ENCODE results near the gene PDIK1L. TPM values are rescaled to one million over a fixed set of nuclear protein-coding genes. Genes with fewer than 3 reads are reported as not detected.

The PDIK1L gene
- total and polyA plus RNA-seq, 9 of the 15 experiments (the other 6 are each of a cell fraction or from before 2014, with no cell fraction given): 12.8 to 30.2 (median 21.5) TPM

DNA sequence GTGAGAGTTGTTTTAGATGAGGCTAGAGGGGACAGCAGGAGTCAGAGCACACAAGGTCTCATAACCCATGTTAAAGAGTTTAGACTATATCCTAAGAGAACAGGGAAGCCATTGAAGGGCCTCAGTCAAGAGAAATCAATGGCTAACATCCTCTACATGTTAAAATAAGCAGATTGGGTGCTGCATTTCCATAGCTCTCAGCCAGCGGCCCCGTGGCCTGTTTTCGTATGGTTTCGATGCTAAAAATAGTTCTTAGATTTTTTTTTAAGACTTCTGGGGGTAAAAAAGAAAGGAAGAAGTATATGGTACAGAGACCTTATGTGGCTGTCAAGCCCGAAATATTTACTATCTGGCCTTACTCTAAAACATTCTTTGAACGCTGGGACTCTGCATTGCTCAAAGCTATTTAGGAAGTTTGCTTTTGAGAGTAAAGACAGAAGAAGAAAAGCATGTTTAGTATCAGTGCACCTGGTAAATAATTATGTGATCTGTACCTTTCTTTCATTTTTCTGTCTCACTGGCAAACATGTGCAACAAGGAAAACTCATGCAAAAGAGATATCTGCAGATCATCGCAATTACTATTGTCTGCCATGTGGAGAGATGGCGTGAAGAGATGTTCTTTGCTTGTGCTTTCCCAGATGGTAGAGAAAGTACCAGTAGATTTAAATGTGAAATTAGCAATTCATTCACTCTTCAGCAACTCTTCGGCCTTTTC, 8.4 kb downstream of the PDIK1L start:
- FAIRE-seq (no peak), ATAC-seq (peak; percentile 4; the same call in 2 of the 3 replicates)
- CTCF ChIA-PET (ENCODE audit: low intra/inter-chr PET ratio): no interaction called here
- peak; percentile 68; the same call in 1 of the 2 replicates for TF ChIP-seq MEF2A (IDR thresholded peaks at IDR 0.05; ENCODE audit: control insufficient read depth, low read depth, low read length)
- no peak for TF ChIP-seq BACH1 (tag; IDR thresholded peaks at IDR 0.05)
- TF ChIP-seq L3MBTL2 (IDR thresholded peaks at IDR 0.05): peak; percentile 38; the same call in 1 of the 2 replicates
- peak; percentile 39; the same call in 1 of the 2 replicates for TF ChIP-seq SUPT5H (IDR thresholded peaks at IDR 0.05)
- TF ChIP-seq ZNF444 (CRISPR knock-in tag; IDR thresholded peaks at IDR 0.05): 0 out of 2 replicates have a peak, but pooled peaks have one; percentile 8
- TF ChIP-seq, protein P1, sequence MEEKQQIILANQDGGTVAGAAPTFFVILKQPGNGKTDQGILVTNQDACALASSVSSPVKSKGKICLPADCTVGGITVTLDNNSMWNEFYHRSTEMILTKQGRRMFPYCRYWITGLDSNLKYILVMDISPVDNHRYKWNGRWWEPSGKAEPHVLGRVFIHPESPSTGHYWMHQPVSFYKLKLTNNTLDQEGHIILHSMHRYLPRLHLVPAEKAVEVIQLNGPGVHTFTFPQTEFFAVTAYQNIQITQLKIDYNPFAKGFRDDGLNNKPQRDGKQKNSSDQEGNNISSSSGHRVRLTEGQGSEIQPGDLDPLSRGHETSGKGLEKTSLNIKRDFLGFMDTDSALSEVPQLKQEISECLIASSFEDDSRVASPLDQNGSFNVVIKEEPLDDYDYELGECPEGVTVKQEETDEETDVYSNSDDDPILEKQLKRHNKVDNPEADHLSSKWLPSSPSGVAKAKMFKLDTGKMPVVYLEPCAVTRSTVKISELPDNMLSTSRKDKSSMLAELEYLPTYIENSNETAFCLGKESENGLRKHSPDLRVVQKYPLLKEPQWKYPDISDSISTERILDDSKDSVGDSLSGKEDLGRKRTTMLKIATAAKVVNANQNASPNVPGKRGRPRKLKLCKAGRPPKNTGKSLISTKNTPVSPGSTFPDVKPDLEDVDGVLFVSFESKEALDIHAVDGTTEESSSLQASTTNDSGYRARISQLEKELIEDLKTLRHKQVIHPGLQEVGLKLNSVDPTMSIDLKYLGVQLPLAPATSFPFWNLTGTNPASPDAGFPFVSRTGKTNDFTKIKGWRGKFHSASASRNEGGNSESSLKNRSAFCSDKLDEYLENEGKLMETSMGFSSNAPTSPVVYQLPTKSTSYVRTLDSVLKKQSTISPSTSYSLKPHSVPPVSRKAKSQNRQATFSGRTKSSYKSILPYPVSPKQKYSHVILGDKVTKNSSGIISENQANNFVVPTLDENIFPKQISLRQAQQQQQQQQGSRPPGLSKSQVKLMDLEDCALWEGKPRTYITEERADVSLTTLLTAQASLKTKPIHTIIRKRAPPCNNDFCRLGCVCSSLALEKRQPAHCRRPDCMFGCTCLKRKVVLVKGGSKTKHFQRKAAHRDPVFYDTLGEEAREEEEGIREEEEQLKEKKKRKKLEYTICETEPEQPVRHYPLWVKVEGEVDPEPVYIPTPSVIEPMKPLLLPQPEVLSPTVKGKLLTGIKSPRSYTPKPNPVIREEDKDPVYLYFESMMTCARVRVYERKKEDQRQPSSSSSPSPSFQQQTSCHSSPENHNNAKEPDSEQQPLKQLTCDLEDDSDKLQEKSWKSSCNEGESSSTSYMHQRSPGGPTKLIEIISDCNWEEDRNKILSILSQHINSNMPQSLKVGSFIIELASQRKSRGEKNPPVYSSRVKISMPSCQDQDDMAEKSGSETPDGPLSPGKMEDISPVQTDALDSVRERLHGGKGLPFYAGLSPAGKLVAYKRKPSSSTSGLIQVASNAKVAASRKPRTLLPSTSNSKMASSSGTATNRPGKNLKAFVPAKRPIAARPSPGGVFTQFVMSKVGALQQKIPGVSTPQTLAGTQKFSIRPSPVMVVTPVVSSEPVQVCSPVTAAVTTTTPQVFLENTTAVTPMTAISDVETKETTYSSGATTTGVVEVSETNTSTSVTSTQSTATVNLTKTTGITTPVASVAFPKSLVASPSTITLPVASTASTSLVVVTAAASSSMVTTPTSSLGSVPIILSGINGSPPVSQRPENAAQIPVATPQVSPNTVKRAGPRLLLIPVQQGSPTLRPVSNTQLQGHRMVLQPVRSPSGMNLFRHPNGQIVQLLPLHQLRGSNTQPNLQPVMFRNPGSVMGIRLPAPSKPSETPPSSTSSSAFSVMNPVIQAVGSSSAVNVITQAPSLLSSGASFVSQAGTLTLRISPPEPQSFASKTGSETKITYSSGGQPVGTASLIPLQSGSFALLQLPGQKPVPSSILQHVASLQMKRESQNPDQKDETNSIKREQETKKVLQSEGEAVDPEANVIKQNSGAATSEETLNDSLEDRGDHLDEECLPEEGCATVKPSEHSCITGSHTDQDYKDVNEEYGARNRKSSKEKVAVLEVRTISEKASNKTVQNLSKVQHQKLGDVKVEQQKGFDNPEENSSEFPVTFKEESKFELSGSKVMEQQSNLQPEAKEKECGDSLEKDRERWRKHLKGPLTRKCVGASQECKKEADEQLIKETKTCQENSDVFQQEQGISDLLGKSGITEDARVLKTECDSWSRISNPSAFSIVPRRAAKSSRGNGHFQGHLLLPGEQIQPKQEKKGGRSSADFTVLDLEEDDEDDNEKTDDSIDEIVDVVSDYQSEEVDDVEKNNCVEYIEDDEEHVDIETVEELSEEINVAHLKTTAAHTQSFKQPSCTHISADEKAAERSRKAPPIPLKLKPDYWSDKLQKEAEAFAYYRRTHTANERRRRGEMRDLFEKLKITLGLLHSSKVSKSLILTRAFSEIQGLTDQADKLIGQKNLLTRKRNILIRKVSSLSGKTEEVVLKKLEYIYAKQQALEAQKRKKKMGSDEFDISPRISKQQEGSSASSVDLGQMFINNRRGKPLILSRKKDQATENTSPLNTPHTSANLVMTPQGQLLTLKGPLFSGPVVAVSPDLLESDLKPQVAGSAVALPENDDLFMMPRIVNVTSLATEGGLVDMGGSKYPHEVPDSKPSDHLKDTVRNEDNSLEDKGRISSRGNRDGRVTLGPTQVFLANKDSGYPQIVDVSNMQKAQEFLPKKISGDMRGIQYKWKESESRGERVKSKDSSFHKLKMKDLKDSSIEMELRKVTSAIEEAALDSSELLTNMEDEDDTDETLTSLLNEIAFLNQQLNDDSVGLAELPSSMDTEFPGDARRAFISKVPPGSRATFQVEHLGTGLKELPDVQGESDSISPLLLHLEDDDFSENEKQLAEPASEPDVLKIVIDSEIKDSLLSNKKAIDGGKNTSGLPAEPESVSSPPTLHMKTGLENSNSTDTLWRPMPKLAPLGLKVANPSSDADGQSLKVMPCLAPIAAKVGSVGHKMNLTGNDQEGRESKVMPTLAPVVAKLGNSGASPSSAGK (IDR thresholded peaks at IDR 0.05): peak; percentile 24; the same call in 1 of the 2 replicates

More for the DNA sequence above, 8.4 kb downstream of the PDIK1L start:
- intact Hi-C loops (cut with micrococcal nuclease): no loop called here
- Histone ChIP-seq H3K4me2 (ENCODE audit: insufficient read depth, low read length) (no peak overlapping the region), H3K9ac (ENCODE audit: insufficient read depth in 1 of 2, low read depth in 2 of 2, low read length in 2 of 2) (peak overlapping the region in 1 of 2 experiments; percentile 6; a peak in 1 of 4 replicates), H3K9me3 (replicated peaks; ENCODE audit: control insufficient read depth, insufficient read depth, low read depth, low read length) (no peaks in the 10 kb centered on the region), H3K4me3 (no peak overlapping the region), H3K27me3 (ENCODE audit: control insufficient read depth in 2 of 2, insufficient read depth in 2 of 2, low read length in 2 of 2) (no peaks in the 10 kb centered on the region), H3K79me2 (ENCODE audit: control insufficient read depth, insufficient read depth, low read length) (peaks cover 82% of the 10 kb centered on the region), H4K20me1 (replicated peaks; ENCODE audit: control insufficient read depth, insufficient read depth, low read length) (no peaks in the 10 kb centered on the region), H3K9me1 (ENCODE audit: control insufficient read depth, insufficient read depth, low read length) (no peaks in the 10 kb centered on the region), H3K36me3 (ENCODE audit: control insufficient read depth, insufficient read depth, low read length) (peaks cover 79% of the 10 kb centered on the region), H3K27ac (ENCODE audit: extremely low read depth, low read depth, low read length) (peak overlapping the region; percentile 56), H3K4me1 (replicated peaks in 1 of 2; ENCODE audit: control insufficient read depth in 2 of 2, insufficient read depth in 2 of 2, low read length in 2 of 2) (peaks cover 2 to 44% of the 10 kb centered on the region in 2 experiments), H2AFZ (ENCODE audit: low read depth, low read length) (no peak overlapping the region)
- WGBS (ENCODE audit: insufficient coverage, low coverage, missing lambda C conversion rate): 68% methylated on average over 9 of the region's 9 CpGs
- BruUV-seq (replicated peaks): no TSS peak
- DNase-seq (ENCODE audit: extremely low read depth in 1 of 4, low spot score in 3 of 4): peak in 1 of 4 experiments; percentile 4
- in situ Hi-C loops (cut with MboI): no loop called here
- POLR2A ChIA-PET: interaction anchor here (0.5 to 13.3 kb wide), 10 partner anchors 8 to 206 kb away, joined by 3 to 237 read pairs (median 4); partner anchors contain the start of gene PDIK1L
